Suppressor macrophage (primary cell): ENCODE measurements around the gene PRR13.
"Not testable (repeated sequence)": the region's sequence is repeated elsewhere in the genome, so short reads cannot be mapped to it uniquely, and the experiment has no call there.

ENCODE experiments used
- DNase-seq, 4 experiments: peaks; one replicate each; pipeline ENCODE4 v3.0.0-alpha.2; 2020 to 2022
- total RNA-seq, 17 experiments: gene quantifications; one replicate each; lab custom pipeline; 2026; ENCODE audit warnings: mixed read lengths in 6 of 17, inconsistent platforms in 3 of 17; lab: John Stamatoyannopoulos, UW

The PRR13 gene, protein sequence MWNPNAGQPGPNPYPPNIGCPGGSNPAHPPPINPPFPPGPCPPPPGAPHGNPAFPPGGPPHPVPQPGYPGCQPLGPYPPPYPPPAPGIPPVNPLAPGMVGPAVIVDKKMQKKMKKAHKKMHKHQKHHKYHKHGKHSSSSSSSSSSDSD
- total RNA-seq = 29.6 to 65.3 (median 42.9) reads per million in 17 experiments

GRCh38 chr12:53441040-53441833 is at the start of gene PRR13:
PRR13 (plus strand) TSS chr12:53441734; CDS start chr12:53442715, 981 bp downstream.
- DNase-seq = peak; percentile 99 to 100 (median 100)

GRCh38 chr12:53399896-53400295 is 41.6 kb upstream of the PRR13 start:
- DNase-seq = no peak

- DNase-seq = not testable (repeated sequence)
These were observed 39.2 kb upstream of the PRR13 start for GRCh38 chr12:53402351-53402750.

DNA sequence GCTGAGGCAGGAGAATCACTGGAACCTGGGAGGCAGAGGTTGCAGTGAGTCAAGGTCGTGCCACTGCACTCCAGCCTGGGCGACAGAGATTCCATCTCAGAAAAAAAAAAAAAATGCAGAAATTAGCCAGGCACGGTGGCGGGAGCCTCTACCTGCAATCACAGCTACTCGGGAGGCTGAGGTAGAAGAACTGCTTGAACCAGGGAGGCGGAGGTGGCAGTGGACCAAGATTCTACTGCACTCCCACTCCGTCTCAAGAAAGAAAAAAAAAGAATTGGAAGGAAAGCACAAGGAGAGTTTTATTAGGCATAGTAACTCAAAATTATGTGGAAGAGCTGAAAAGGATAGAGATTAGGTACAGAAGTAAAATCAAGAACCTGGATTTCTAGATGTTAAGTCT is 38.7 kb upstream of the PRR13 start:
- no peak for DNase-seq

- DNase-seq = no peak
These were observed 30.6 kb upstream of the PRR13 start for GRCh38 chr12:53410951-53411350.

- DNase-seq = no peak
These were observed 27.9 kb upstream of the PRR13 start for GRCh38 chr12:53413485-53414204.

DNA sequence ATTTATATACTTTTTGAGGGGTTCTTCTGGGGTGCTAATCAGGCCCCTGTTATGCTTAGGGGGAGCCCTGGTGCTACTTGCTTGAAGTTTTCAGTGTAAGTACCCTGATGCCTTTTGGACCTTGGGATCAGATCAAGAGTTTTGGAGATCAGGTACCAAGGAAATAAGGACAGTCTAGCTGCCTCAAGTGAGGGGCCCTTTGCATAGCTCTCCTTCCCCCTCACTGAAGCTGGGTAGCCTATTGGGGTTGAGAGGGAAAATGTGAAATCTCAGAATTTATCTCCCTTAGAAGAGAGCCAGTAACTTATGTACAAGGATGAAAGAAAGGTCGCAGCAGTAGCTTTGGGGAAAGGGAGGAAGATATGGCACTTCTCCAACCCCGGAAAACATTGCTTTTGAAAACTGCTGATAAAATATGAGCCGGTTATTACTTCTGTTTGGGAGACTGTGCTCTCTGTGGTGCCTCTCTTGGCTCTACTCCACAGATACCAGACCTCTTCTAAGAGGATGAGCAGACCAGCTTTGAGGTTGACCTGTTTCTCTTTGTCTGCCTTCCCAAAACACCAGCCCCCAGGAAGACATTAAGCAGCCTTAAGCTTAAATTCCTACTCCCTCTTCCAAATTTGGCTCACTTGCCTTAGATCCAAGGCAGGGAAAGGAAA is 26.6 kb upstream of the PRR13 start:
- no peak for DNase-seq

- peak in 2 of 4 experiments; percentile 29 to 35 for DNase-seq
These were observed 25.7 kb upstream of the PRR13 start for GRCh38 chr12:53415752-53416389.

GRCh38 chr12:53417291-53417816 is 24.2 kb upstream of the PRR13 start:
- DNase-seq = peak; percentile 32 to 86 (median 74)

GRCh38 chr12:53418221-53418620 is 23.3 kb upstream of the PRR13 start:
- no peak for DNase-seq

- no peak for DNase-seq
These were observed 21.8 kb upstream of the PRR13 start for GRCh38 chr12:53419756-53420155.

DNA sequence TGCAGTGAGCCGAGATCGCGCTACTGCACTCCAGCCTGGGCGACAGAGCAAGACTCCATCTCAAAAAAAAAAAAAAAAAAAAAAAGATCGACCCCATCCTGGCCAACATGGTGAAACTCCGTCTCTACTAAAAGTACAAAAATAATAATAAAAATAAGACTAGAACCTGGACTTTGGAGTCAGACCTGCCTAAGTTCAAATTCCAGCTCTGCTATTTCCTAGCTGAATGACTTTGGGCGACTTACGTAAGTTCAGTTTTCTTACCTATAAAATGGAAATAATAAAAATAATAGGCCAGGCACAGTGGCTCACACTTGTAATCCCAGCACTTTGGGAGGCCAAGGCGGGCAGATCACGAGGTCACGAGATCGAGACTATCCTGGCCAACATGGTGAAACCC is 19.3 kb upstream of the PRR13 start:
- DNase-seq = not testable (repeated sequence)

DNA sequence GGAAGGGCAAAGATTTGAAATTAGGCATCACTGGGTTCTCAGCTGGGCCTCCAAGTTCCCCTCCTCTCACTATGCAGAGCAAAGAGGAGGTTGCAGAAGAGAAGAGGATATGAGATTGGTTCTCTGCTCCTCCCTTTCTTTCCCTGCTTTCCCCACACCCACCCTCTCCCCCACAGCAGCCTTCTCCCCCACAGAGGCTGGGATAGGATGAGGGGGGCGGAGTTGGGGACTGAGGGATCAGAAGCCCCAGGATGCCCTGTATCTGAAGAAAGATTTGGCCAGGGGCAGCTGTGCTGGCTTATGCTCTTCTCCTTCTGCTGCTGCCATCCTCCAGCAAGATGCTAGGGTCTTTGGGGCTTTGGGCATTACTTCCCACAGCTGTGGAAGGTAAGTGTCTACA is 17.9 kb upstream of the PRR13 start, which contains the start of gene AMHR2:
Gene AMHR2 (plus strand): TSS at position 259 of the 400 bp plus-strand sequence. CDS start 80 bp downstream, at position 339.
- no peak for DNase-seq

DNA sequence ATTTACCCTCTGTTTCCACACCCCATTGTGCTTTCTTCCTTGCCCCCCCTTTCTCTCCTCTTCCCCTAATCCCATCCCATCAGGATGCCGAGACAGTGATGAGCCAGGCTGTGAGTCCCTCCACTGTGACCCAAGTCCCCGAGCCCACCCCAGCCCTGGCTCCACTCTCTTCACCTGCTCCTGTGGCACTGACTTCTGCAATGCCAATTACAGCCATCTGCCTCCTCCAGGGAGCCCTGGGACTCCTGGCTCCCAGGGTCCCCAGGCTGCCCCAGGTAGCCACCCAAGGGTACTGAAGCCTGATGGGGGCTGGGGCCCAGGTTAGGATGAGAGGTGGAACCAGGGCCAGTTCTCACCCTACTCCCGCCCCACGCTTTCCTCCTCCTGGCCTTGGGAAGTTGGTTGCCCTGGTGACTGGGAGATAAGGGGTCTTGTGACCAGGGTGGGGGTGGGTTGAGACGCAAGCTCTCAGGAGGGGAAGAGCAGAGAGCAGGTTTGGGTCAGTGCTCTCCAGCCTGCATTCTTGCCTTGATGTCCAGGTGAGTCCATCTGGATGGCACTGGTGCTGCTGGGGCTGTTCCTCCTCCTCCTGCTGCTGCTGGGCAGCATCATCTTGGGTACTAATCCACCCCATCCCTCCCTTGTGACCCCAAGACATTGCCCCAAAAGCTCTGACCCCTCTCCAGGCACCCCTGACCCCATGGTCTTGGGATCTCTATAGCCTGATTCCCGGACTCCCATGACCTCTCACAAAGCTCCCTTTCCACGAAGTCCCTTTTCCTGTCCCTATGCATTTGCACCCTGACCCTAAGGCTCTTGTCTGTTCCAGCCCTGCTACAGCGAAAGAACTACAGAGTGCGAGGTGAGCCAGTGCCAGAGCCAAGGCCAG is 16.7 kb upstream of the PRR13 start:
- no peak for DNase-seq

DNA sequence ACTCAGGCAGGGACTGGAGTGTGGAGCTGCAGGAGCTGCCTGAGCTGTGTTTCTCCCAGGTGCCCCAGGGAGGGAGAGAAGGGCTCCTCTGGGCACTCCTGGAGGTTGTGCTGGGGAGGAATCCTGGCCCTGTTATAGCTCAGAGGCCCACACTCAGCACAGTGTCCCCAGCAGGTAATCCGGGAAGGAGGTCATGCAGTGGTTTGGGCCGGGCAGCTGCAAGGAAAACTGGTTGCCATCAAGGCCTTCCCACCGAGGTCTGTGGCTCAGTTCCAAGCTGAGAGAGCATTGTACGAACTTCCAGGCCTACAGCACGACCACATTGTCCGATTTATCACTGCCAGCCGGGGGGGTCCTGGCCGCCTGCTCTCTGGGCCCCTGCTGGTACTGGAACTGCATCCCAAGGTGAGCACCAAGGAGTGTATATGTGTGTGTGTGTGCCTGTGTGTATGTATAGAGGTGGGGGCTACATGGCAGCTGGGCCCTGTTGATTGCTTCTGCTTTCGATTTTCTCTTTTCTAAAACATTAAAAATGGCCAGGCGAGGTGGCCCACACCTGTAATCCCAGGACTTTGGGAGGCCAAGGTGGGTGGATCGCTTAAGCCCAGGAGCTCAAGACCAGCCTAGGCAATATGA is 15.9 kb upstream of the PRR13 start:
- no peak for DNase-seq

- no peak for DNase-seq
These were observed 13.5 kb upstream of the PRR13 start for GRCh38 chr12:53427905-53428594.

DNA sequence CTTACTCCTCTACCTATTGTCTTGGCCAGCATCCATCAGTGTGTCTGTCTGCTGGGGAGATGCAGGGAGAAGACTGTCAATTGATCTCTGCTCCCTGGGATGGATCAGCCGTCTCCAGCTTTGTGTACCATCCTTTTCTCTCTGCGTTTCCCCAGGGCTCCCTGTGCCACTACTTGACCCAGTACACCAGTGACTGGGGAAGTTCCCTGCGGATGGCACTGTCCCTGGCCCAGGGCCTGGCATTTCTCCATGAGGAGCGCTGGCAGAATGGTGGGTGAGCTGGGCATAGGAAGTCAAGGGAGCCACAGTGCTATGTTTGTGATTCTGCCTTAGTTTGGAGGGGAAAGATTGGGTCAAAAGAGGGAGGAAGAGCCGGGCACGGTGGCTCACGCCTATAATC is 12.8 kb upstream of the PRR13 start:
- DNase-seq = no peak

GRCh38 chr12:53430116-53430515 is 11.4 kb upstream of the PRR13 start:
- no peak for DNase-seq

- DNase-seq = no peak
These were observed 10.3 kb upstream of the PRR13 start for GRCh38 chr12:53431187-53431586.

DNA sequence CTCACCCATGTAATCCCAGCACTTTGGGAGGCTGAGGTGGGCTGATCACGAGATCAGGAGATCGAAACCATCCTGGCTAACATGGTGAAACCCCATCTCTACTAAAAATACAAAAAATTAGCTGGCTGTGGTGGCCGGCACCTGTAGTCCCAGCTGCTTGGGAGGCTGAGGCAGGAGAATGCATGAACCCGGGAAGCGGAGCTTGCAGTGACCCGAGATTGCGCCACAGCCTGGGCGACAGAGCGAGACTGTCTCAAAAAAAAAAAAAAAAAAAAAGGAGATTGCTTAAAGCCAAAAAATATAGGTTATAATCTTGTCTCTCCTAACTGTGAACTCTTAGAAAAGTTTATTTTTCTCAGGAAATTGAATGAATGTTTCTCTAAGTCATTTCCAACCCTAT is 6.2 kb upstream of the PRR13 start:
- peak in 2 of 4 experiments; percentile 32 to 33 for DNase-seq
